Activated CD4-positive, CD25-positive, alpha-beta regulatory T cell treated with anti-CD3 and anti-CD28 coated beads, Interleukin-2, amount 50 U/mL, for 72 hours (primary cell): ENCODE results near the gene C7orf57.
"Not testable (repeated sequence)": the region's sequence is repeated elsewhere in the genome, so short reads cannot be mapped to it uniquely, and the experiment has no call there.

Experiments
- DNase-seq: peaks from one replicate; pipeline ENCODE4 v3.0.0; 2021

Gene C7orf57

GRCh38 chr7:48038815-48039506, 3.6 kb downstream of the C7orf57 start:
- DNase-seq: no peak

GRCh38 chr7:48040944-48041652, 5.8 kb downstream of the C7orf57 start:
- DNase-seq: no peak

- DNase-seq: no peak
Measured at GRCh38 chr7:48041653-48041970, 6.3 kb downstream of the C7orf57 start.

- DNase-seq: no peak
Measured at GRCh38 chr7:48042216-48042615, 6.9 kb downstream of the C7orf57 start.

GRCh38 chr7:48042636-48043035, 7.3 kb downstream of the C7orf57 start:
- DNase-seq: no peak

- no peak for DNase-seq
Measured at GRCh38 chr7:48045195-48045765, 9.9 kb downstream of the C7orf57 start.

GRCh38 chr7:48046458-48046857, 11.1 kb downstream of the C7orf57 start:
- no peak for DNase-seq

GRCh38 chr7:48048113-48048512, 12.8 kb downstream of the C7orf57 start:
- no peak for DNase-seq

GRCh38 chr7:48049850-48050249, 14.5 kb downstream of the C7orf57 start:
- no peak for DNase-seq

GRCh38 chr7:48052748-48053147, 17.4 kb downstream of the C7orf57 start:
- DNase-seq: no peak

- no peak for DNase-seq
Measured at GRCh38 chr7:48053736-48054135, 18.4 kb downstream of the C7orf57 start.

GRCh38 chr7:48058990-48059389, 23.6 kb downstream of the C7orf57 start:
- no peak for DNase-seq

GRCh38 chr7:48059706-48060105, 24.4 kb downstream of the C7orf57 start:
- DNase-seq: no peak

GRCh38 chr7:48063985-48064384, 28.6 kb downstream of the C7orf57 start:
- DNase-seq: no peak

- DNase-seq: no peak
Measured at GRCh38 chr7:48067475-48067874, 32.1 kb downstream of the C7orf57 start.

- DNase-seq: no peak
Measured at GRCh38 chr7:48074204-48074654, 38.9 kb downstream of the C7orf57 start.

GRCh38 chr7:48077423-48077822, 42.1 kb downstream of the C7orf57 start:
- no peak for DNase-seq

GRCh38 chr7:48078470-48078869, 43.1 kb downstream of the C7orf57 start:
- DNase-seq: no peak

- DNase-seq: not testable (repeated sequence)
Measured at GRCh38 chr7:48082378-48082777, 47.0 kb downstream of the C7orf57 start.

GRCh38 chr7:48083114-48083830, 47.9 kb downstream of the C7orf57 start:
- DNase-seq: no peak

- peak; percentile 60 for DNase-seq
Measured at GRCh38 chr7:48084727-48085432, 49.5 kb downstream of the C7orf57 start.

GRCh38 chr7:48085433-48085791, 50.1 kb downstream of the C7orf57 start:
- DNase-seq: no peak

- no peak for DNase-seq
Measured at GRCh38 chr7:48085942-48086341, 50.6 kb downstream of the C7orf57 start.
